ENCODE results near the gene TM9SF2. TPM values are rescaled to one million over a fixed set of nuclear protein-coding genes. Genes with fewer than 3 reads are reported as not detected.

The TM9SF2 gene
- total RNA-seq, 1 donor = 172 TPM

DNA sequence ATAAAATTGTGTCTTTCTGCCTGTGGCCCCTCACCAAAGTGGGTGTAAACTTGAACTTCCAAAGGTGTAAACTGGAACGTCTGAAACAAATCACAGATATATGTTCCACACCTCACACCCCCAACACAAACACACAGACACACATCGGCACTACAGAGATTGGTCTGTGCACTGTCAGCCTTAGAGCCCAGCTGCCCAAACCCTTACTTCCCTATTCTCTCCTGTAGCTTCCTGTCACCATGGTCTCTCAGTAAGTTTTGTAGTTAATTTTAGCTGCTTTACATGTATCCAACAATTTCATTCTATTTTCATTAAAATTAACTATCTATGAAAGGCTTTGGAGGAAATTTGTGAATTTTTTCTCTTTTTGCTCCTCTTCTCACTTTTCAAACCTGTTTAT, 5.4 kb downstream of the TM9SF2 start:
- H3K4me3 ChIP-seq (ENCODE audit: low read depth, low read length) = no peak overlapping the region
- no peak for DNase-seq (ENCODE audit: low read depth)
- TF ChIP-seq CTCF (IDR thresholded peaks at IDR 0.05; ENCODE audit: insufficient read depth, low read length) = no peak

- no peak for TF ChIP-seq CTCF (IDR thresholded peaks at IDR 0.05; ENCODE audit: insufficient read depth, low read length)
Observed at GRCh38 chr13:99507054-99507453, 5.8 kb downstream of the TM9SF2 start.

GRCh38 chr13:99507551-99507950, 6.3 kb downstream of the TM9SF2 start:
- TF ChIP-seq CTCF (IDR thresholded peaks at IDR 0.05; ENCODE audit: insufficient read depth, low read length) = no peak
- no peak overlapping the region for H3K4me3 ChIP-seq (ENCODE audit: low read depth, low read length)
- no peak for DNase-seq (ENCODE audit: low read depth)

More at GRCh38 chr13:99507054-99507453, 5.8 kb downstream of the TM9SF2 start:
- H3K4me3 ChIP-seq (ENCODE audit: low read depth, low read length) = no peak overlapping the region
- no peak for DNase-seq (ENCODE audit: low read depth)

DNA sequence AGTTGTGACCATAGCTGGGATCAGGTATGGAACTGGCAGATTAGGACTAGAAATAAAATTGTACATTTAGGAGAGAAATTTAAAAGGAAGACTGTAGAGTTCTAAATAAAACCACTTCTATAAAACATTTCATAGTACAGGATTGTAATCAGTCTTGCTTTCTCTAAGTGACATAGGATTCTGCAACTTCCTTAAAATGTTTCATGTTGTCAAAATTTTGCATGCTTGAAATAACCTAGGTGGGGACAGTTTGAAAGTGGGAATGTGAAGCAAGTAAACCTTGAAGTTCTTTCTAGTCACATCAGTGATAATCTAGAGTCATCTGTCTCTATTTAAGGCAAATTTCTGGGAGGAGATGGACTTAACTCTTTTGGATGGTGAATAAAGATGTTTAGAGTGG, 6.7 kb downstream of the TM9SF2 start:
- TF ChIP-seq CTCF (IDR thresholded peaks at IDR 0.05; ENCODE audit: insufficient read depth, low read length) = no peak

DNA sequence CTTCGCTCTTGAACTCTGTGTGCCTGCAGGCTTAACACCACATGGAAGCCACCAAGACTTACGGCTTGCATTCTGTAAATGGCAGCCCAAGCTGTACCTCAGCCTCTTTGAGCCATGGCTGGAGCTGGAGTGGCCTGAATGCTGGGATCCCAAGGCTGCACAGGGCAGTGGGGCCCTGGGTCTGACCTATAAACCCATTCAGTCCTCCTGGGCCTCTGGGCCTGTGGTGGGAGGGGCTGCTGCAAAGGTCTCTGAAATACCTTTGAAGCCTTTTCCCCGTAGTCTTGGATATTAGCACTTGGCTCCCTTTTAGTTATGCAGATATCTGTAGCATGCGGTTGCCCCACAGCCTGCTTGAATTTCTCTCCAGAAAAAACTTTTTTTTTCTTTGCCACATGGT, 8.2 kb downstream of the TM9SF2 start:
- DNase-seq (ENCODE audit: low read depth) = no peak
- no peak for TF ChIP-seq CTCF (IDR thresholded peaks at IDR 0.05; ENCODE audit: insufficient read depth, low read length)
- no peak overlapping the region for H3K4me3 ChIP-seq (ENCODE audit: low read depth, low read length)

More for the DNA sequence above, 6.7 kb downstream of the TM9SF2 start:
- no peak overlapping the region for H3K4me3 ChIP-seq (ENCODE audit: low read depth, low read length)
- DNase-seq (ENCODE audit: low read depth) = no peak

- H3K4me3 ChIP-seq (ENCODE audit: low read depth, low read length) = no peak overlapping the region
- DNase-seq (ENCODE audit: low read depth) = no peak
- no peak for TF ChIP-seq CTCF (IDR thresholded peaks at IDR 0.05; ENCODE audit: insufficient read depth, low read length)
Observed at GRCh38 chr13:99514801-99515200, 13.5 kb downstream of the TM9SF2 start.

All from fibroblast of the aortic adventitia (primary cell).